Adipocyte (in vitro differentiated cells): ENCODE data around the gene PROS1.

ENCODE experiments used
- DNase-seq: peaks from one replicate; pipeline ENCODE4 v3.0.0-alpha.2; 2015; ENCODE audit warnings: low read depth
- H3K27me3 ChIP-seq: replicated peaks from 2 replicates; pipeline ENCODE4 v1.7.0; 2013; ENCODE audit warnings: mild to moderate bottlenecking, low read length, moderate library complexity; ENCODE audit not compliant: control insufficient read depth, insufficient read depth
- H3K36me3 ChIP-seq: 2 replicates; pipeline ENCODE4 v1.7.0; 2013; ENCODE audit warnings: low read length, mild to moderate bottlenecking, moderate library complexity; ENCODE audit not compliant: control insufficient read depth, insufficient read depth, severe bottlenecking
- H3K4me1 ChIP-seq: 2 replicates; pipeline ENCODE4 v1.7.0; 2013; ENCODE audit warnings: mild to moderate bottlenecking, low read length, moderate library complexity; ENCODE audit not compliant: control insufficient read depth, insufficient read depth
- H3K4me3 ChIP-seq: 2 replicates; pipeline ENCODE4 v1.7.0; 2013; ENCODE audit warnings: mild to moderate bottlenecking, low read length, moderate library complexity
- H3K9ac ChIP-seq: 2 replicates; pipeline ENCODE4 v1.7.0; 2013; ENCODE audit warnings: mild to moderate bottlenecking, low read length, moderate library complexity
- H3K9me3 ChIP-seq: 2 replicates; pipeline ENCODE4 v1.7.0; 2013; ENCODE audit warnings: mild to moderate bottlenecking, low read length, moderate library complexity; ENCODE audit not compliant: control insufficient read depth

The PROS1 gene

DNA sequence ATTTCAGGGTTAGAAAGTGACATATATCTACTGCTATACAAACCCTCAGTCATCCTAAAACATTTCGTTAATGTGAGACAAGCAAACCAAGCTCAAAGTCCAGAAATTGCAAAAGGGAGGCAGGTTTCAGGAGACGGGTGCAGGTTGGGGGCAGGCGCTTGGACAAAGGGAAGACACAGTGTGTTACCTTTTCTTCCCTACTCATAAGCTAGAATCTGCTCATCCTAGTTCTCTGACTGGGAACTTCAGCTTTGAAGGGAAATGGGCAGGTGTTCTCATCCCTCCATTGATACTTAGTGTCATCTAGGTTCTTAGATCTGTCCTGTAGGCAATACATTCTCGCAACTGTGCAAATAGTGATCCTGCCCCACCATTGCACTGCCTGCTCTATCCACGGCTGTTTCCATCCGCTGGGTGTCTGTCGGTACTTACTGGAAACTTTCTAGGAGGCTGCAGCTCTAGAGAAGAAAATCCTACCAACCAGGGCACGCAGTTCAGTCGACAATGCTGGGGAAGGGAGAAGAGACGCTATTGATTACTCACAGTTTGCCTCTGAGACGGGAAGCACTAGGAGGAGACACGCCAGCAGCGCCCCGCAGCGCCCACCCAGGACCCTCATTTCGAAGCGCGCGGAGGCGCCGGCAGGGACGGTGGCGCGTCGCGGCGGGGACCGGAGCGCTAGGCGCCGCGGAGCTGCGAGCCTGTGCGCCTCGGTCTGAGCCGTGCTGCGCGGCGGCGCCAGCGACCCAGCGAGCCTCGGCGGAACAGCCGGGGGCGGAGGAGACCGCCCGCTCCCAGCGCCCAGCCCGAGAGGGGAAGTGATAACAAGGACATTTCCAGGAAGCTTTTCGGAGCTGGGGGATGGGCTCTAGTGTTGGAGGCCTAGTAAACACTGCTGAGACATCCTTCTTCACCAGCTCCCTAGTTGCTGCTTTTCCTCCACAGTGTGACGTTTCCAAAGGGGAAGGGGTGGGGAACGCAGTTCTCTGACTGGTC is at the start of gene PROS1:
TSS of gene PROS1 (minus strand) at position 766 of the 996 bp plus-strand sequence. CDS start at position 619, 147 bp downstream.
- peak within 1 kb of the TSS; percentile 91 for H3K9ac ChIP-seq
- DNase-seq, result peak; percentile 91
- H3K27me3 ChIP-seq, result no peaks in the 10 kb centered on the region
- peak within 1 kb of the TSS; percentile 89 for H3K4me3 ChIP-seq
- H3K4me1 ChIP-seq, result peaks cover 32% of the 10 kb centered on the region
- H3K36me3 ChIP-seq, result no peaks in the 10 kb centered on the region
- H3K9me3 ChIP-seq, result no peaks in the 10 kb centered on the region

GRCh38 chr3:94020293-94020692 is 46.6 kb upstream of the PROS1 start:
- peaks cover 12% of the 10 kb centered on the region for H3K4me1 ChIP-seq
- no peaks in the 10 kb centered on the region for H3K9me3 ChIP-seq
- no peak for DNase-seq
- no peak overlapping the region for H3K9ac ChIP-seq
- H3K36me3 ChIP-seq, result no peaks in the 10 kb centered on the region
- no peaks in the 10 kb centered on the region for H3K27me3 ChIP-seq
- no peak overlapping the region for H3K4me3 ChIP-seq

GRCh38 chr3:94019659-94020058 is 46.0 kb upstream of the PROS1 start:
- H3K4me3 ChIP-seq, result no peak overlapping the region
- no peaks in the 10 kb centered on the region for H3K9me3 ChIP-seq
- H3K27me3 ChIP-seq, result no peaks in the 10 kb centered on the region
- H3K9ac ChIP-seq, result no peak overlapping the region
- peaks cover 10% of the 10 kb centered on the region for H3K4me1 ChIP-seq
- no peak for DNase-seq
- no peaks in the 10 kb centered on the region for H3K36me3 ChIP-seq

DNA sequence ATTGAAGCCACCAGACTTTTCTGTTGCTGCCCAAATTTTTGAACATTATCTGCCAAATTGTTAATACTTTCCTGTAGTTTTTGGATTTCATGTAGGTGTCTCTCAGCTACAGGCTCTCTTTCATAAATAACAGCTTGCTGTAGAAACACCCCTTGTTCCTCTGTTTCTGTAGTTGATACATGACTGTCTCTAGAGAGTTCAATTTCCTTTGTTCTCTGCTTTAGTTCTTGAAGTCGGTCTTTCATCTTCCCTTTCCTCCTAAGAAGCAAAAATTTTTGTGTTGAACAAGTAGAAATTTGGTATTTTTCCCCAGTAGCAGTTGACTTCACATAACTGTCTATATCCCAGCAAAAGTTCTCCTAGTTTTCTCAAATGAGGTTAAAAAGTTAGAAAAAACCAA is 41.3 kb upstream of the PROS1 start:
- no peaks in the 10 kb centered on the region for H3K27me3 ChIP-seq
- no peak for DNase-seq
- no peaks in the 10 kb centered on the region for H3K4me1 ChIP-seq
- no peaks in the 10 kb centered on the region for H3K36me3 ChIP-seq
- no peak overlapping the region for H3K9ac ChIP-seq
- H3K4me3 ChIP-seq, result no peak overlapping the region
- no peaks in the 10 kb centered on the region for H3K9me3 ChIP-seq

GRCh38 chr3:94012185-94012584 is 38.5 kb upstream of the PROS1 start:
- no peaks in the 10 kb centered on the region for H3K36me3 ChIP-seq
- no peak overlapping the region for H3K4me3 ChIP-seq
- H3K4me1 ChIP-seq, result no peaks in the 10 kb centered on the region
- no peaks in the 10 kb centered on the region for H3K9me3 ChIP-seq
- no peak overlapping the region for H3K9ac ChIP-seq
- no peak for DNase-seq
- H3K27me3 ChIP-seq, result no peaks in the 10 kb centered on the region

DNA sequence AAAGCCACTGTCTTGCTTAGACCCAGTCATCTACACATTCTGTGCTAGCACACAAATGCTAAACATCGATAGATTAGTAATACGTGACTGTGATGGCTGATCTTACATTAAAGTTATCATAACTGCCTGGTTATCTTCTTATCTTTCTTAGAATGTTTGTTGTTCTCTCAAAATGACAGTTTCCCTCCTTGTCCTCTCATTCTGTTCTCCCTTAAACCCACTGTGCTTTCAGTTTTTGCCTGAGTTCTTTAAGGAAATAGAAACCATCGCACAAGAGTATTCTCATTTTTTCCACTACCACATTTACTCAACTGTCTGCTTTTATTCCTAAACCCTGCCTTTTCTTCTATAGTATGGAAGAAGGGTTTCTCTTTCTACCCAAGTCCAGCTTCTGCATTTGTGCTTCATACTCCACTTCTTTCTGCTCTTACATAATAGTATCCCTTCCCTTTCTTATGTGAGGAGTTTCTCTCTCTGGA is 37.6 kb upstream of the PROS1 start:
- H3K9ac ChIP-seq, result no peak overlapping the region
- H3K36me3 ChIP-seq, result no peaks in the 10 kb centered on the region
- DNase-seq, result no peak
- no peaks in the 10 kb centered on the region for H3K4me1 ChIP-seq
- H3K27me3 ChIP-seq, result no peaks in the 10 kb centered on the region
- no peak overlapping the region for H3K4me3 ChIP-seq
- no peaks in the 10 kb centered on the region for H3K9me3 ChIP-seq

DNA sequence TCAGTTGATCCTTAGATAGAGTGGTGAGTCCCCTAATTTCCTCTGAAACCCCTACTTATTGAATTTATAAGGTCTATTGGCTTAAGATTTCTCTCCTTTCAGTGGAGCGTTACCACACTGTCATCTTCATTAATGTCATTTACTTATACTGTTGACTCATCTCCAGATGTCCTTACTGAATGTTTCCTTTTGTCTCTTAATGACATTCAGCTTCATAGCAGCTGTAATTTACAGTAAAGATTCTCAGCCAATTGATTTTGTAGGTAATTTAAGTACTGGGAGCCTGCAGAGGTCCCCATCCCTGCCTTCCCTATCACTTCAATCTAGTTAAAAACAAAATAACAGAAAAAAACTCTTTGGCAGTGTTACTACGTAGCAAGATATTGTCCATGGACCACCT is 35.9 kb upstream of the PROS1 start:
- no peaks in the 10 kb centered on the region for H3K36me3 ChIP-seq
- H3K9ac ChIP-seq, result no peak overlapping the region
- no peaks in the 10 kb centered on the region for H3K4me1 ChIP-seq
- no peak overlapping the region for H3K4me3 ChIP-seq
- H3K9me3 ChIP-seq, result no peaks in the 10 kb centered on the region
- H3K27me3 ChIP-seq, result no peaks in the 10 kb centered on the region
- no peak for DNase-seq

DNA sequence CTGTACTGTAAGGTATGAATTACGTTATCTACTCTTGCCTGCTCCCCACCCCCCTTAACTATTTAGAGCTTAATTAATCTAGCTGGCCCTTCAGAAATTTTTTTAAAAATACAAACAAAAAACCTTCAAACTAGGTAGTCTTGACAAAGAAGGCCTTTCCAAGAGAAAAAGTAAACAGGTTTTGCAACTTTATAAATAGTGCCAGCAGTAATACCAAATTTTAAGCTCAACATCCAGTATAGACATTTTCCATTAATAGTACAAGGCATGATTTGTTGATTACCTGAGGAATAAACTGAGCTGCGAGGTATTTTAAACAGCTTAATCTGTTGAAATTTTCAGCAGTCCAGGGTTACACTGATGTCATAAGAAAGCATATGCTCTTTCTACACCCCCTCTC is 34.6 kb upstream of the PROS1 start:
- H3K27me3 ChIP-seq, result no peaks in the 10 kb centered on the region
- DNase-seq, result no peak

GRCh38 chr3:94004301-94004910 is 30.7 kb upstream of the PROS1 start:
- H3K9me3 ChIP-seq, result no peaks in the 10 kb centered on the region
- peak overlapping the region; percentile 81 for H3K9ac ChIP-seq
- peak overlapping the region; percentile 78 for H3K4me3 ChIP-seq
- H3K4me1 ChIP-seq, result no peaks in the 10 kb centered on the region
- no peaks in the 10 kb centered on the region for H3K27me3 ChIP-seq
- H3K36me3 ChIP-seq, result no peaks in the 10 kb centered on the region
- DNase-seq, result peak; percentile 87

More for the DNA sequence above, 34.6 kb upstream of the PROS1 start:
- H3K9ac ChIP-seq, result no peak overlapping the region
- no peak overlapping the region for H3K4me3 ChIP-seq
- no peaks in the 10 kb centered on the region for H3K36me3 ChIP-seq
- no peaks in the 10 kb centered on the region for H3K9me3 ChIP-seq
- no peaks in the 10 kb centered on the region for H3K4me1 ChIP-seq

DNA sequence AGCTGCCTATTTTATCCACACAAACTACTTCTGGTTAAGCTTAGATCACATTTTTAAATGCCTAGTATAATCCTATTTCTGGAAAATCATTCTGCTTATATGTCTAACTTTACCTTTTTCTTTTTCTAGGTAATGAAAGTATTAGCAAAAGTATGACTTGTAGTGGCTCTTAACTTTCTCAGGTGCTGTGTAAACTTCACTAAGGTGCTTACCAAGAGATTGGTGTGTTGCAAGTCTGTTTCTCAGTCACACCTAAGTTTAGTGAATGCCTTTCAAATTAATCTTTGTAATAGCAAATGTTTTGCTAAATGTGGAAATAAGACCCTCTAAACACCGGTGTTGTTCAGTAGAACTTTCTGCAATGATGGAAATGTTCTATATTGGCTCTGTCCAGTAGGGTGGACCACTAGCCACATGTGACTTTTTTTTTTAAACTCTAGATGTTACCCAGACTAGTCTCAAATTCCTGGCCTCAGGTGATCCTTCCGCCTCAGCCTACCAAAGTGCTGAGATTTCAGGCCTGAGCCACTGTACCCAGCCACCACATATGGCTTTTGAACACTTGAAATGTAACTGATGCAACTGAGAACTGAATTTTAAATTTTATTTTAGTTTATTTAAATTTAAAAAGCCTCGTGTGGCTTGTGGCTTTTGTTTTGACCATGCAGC is 28.3 kb upstream of the PROS1 start:
- no peaks in the 10 kb centered on the region for H3K9me3 ChIP-seq
- DNase-seq, result no peak
- no peak overlapping the region for H3K4me3 ChIP-seq
- H3K9ac ChIP-seq, result no peak overlapping the region
- H3K36me3 ChIP-seq, result no peaks in the 10 kb centered on the region
- H3K27me3 ChIP-seq, result no peaks in the 10 kb centered on the region
- no peaks in the 10 kb centered on the region for H3K4me1 ChIP-seq

DNA sequence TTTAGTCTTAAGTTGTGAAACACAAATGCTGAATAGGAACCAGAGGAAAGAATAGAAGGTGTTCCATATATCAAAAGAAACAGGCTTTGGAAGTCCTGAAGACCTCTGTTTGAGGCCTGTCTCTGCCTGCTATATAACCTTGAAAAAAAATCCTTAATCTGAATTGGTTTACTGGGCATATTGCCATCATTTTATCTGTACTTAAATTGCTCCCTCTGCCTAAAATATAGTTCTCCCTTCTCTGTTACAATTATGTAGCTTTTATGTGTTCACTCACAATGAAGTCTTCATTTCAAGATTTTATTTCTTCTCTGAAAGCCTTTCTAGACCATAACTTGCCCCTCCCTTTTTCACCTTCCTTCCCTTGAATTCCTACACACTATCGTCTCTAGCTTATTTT is 27.5 kb upstream of the PROS1 start:
- H3K9ac ChIP-seq, result no peak overlapping the region
- no peak for DNase-seq
- H3K4me3 ChIP-seq, result no peak overlapping the region
- H3K9me3 ChIP-seq, result no peaks in the 10 kb centered on the region
- no peaks in the 10 kb centered on the region for H3K27me3 ChIP-seq
- H3K36me3 ChIP-seq, result no peaks in the 10 kb centered on the region
- no peaks in the 10 kb centered on the region for H3K4me1 ChIP-seq
